H9 (cell line): ENCODE data around the gene CORO1C. TPM values are rescaled to one million over a fixed set of nuclear protein-coding genes. Genes with fewer than 3 reads are reported as not detected.

Experiments used
- DNase-seq: peaks from one replicate; pipeline ENCODE4 v3.0.0-alpha.2; 2017
- H2AFZ ChIP-seq: one replicate; pipeline ENCODE4 v1.6.1; 2013; ENCODE audit warnings: mild to moderate bottlenecking, low read length, control low read depth, moderate library complexity
- H2AK5ac ChIP-seq: 2 replicates; pipeline ENCODE4 v1.6.1; 2013; ENCODE audit warnings: low read length, control low read depth, mixed read lengths; ENCODE audit not compliant: insufficient read length
- H2BK120ac ChIP-seq: one replicate; pipeline ENCODE4 v1.6.1; 2013; ENCODE audit warnings: low read depth, mild to moderate bottlenecking, low read length, control low read depth, inconsistent platforms; ENCODE audit not compliant: poor library complexity, severe bottlenecking
- H2BK12ac ChIP-seq: 2 replicates; pipeline ENCODE4 v1.6.1; 2013; ENCODE audit warnings: low read length, control low read depth, mixed read lengths, low read depth; ENCODE audit not compliant: insufficient read length
- H2BK15ac ChIP-seq: 2 replicates; pipeline ENCODE4 v1.6.1; 2013; ENCODE audit warnings: low read depth, low read length, control low read depth
- H2BK20ac ChIP-seq: one replicate; pipeline ENCODE4 v1.6.1; 2013; ENCODE audit warnings: low read depth, mild to moderate bottlenecking, low read length, control low read depth, inconsistent platforms; ENCODE audit not compliant: poor library complexity, severe bottlenecking
- H2BK5ac ChIP-seq: 2 replicates; pipeline ENCODE4 v1.6.1; 2013; ENCODE audit warnings: low read length, control low read depth, mixed read lengths; ENCODE audit not compliant: insufficient read length
- H3K14ac ChIP-seq: 2 replicates; pipeline ENCODE4 v1.6.1; 2013; ENCODE audit warnings: low read length, control low read depth; ENCODE audit not compliant: insufficient read depth
- H3K18ac ChIP-seq: 2 replicates; pipeline ENCODE4 v1.6.1; 2013; ENCODE audit warnings: low read depth, mild to moderate bottlenecking, mixed read lengths, low read length, control low read depth; ENCODE audit not compliant: insufficient read length
- H3K23ac ChIP-seq: 2 replicates; pipeline ENCODE4 v1.6.1; 2013; ENCODE audit warnings: low read length, control low read depth, mixed read lengths, low read depth; ENCODE audit not compliant: insufficient read length
- H3K23me2 ChIP-seq: 2 replicates; pipeline ENCODE4 v1.6.1; 2013; ENCODE audit warnings: low read depth, mild to moderate bottlenecking, mixed read lengths, low read length, control low read depth; ENCODE audit not compliant: insufficient read length, poor library complexity, severe bottlenecking
- H3K27ac ChIP-seq: 2 replicates; pipeline ENCODE4 v1.5.1; 2013; ENCODE audit warnings: low read length, control low read depth, mixed read lengths, low read depth; ENCODE audit not compliant: insufficient read length
- H3K27me3 ChIP-seq: 2 replicates; pipeline ENCODE4 v1.6.1; 2013; ENCODE audit warnings: low read length, control low read depth, inconsistent platforms; ENCODE audit not compliant: insufficient read depth
- H3K4ac ChIP-seq: 2 replicates; pipeline ENCODE4 v1.6.1; 2013; ENCODE audit warnings: low read depth, mild to moderate bottlenecking, control low read depth, inconsistent platforms, low read length, moderate library complexity
- H3K4me1 ChIP-seq: 2 replicates; pipeline ENCODE4 v1.6.1; 2013; ENCODE audit warnings: low read length, control low read depth, inconsistent platforms; ENCODE audit not compliant: insufficient read depth
- H3K4me2 ChIP-seq: 2 replicates; pipeline ENCODE4 v1.6.1; 2013; ENCODE audit warnings: low read length, control low read depth, mixed read lengths; ENCODE audit not compliant: insufficient read length, insufficient read depth
- H3K56ac ChIP-seq: 2 replicates; pipeline ENCODE4 v1.6.1; 2013; ENCODE audit warnings: low read depth, mild to moderate bottlenecking, mixed read lengths, low read length, control low read depth; ENCODE audit not compliant: insufficient read length
- H3K79me1 ChIP-seq: 2 replicates; pipeline ENCODE4 v1.6.1; 2013; ENCODE audit warnings: low read depth, mild to moderate bottlenecking, moderate library complexity, low read length, control low read depth, inconsistent platforms; ENCODE audit not compliant: insufficient read depth, poor library complexity, severe bottlenecking
- H3K79me2 ChIP-seq: 2 replicates; pipeline ENCODE4 v1.6.1; 2013; ENCODE audit warnings: low read length, control low read depth, inconsistent platforms; ENCODE audit not compliant: insufficient read depth
- H3K9ac ChIP-seq: 2 replicates; pipeline ENCODE4 v1.6.1; 2013; ENCODE audit warnings: low read length, control low read depth, mixed read lengths; ENCODE audit not compliant: insufficient read length; ENCODE audit errors: extremely low read depth
- H3K9me3 ChIP-seq: one replicate; pipeline ENCODE4 v1.6.1; 2013; ENCODE audit warnings: low read depth, low read length, inconsistent platforms; ENCODE audit not compliant: control insufficient read depth
- H3T11ph ChIP-seq: one replicate; pipeline ENCODE4 v1.6.1; 2013; ENCODE audit warnings: mild to moderate bottlenecking, low read length, control low read depth, inconsistent platforms
- H4K20me1 ChIP-seq: one replicate; pipeline ENCODE4 v1.6.1; 2013; ENCODE audit not compliant: control insufficient read depth, insufficient read length, insufficient read depth
- H4K5ac ChIP-seq: 2 replicates; pipeline ENCODE4 v1.6.1; 2013; ENCODE audit warnings: low read depth, mild to moderate bottlenecking, mixed read lengths, low read length, control low read depth; ENCODE audit not compliant: insufficient read length
- H4K8ac ChIP-seq: replicated peaks from 2 replicates; pipeline ENCODE4 v1.6.1; 2013; ENCODE audit warnings: low read length, control low read depth, mixed read lengths, low read depth; ENCODE audit not compliant: insufficient read length
- H4K91ac ChIP-seq: 2 replicates; pipeline ENCODE4 v1.6.1; 2013; ENCODE audit warnings: low read depth, mild to moderate bottlenecking, moderate library complexity, mixed read lengths, low read length, control low read depth; ENCODE audit not compliant: insufficient read length
- H3K27ac Mint-ChIP-seq, 3 experiments: 2 replicates in 2 of 3; 3 replicates in 1 of 3; pipeline ENCODE4 v1.8.0; 2020 to 2021; ENCODE audit warnings: mixed read lengths in 3 of 3, mild to moderate bottlenecking in 1 of 3, moderate library complexity in 1 of 3
- H3K27me3 Mint-ChIP-seq: 2 replicates; pipeline ENCODE4 v1.8.0; 2021; ENCODE audit warnings: low read depth, mild to moderate bottlenecking, moderate library complexity, mixed read lengths
- H3K36me3 Mint-ChIP-seq, 3 experiments: 2 replicates in 2 of 3; 3 replicates in 1 of 3; pipeline ENCODE4 v1.8.0; 2020 to 2021; ENCODE audit warnings: low read depth in 3 of 3, mixed read lengths in 3 of 3; ENCODE audit not compliant: insufficient read depth in 1 of 3
- H3K4me1 Mint-ChIP-seq, 2 experiments: 2 replicates each; pipeline ENCODE4 v1.8.0; 2020; ENCODE audit warnings: mixed read lengths in 2 of 2
- H3K4me3 Mint-ChIP-seq, 2 experiments: 2 replicates in 1 of 2; 3 replicates in 1 of 2; pipeline ENCODE4 v1.8.0; 2020 to 2021; ENCODE audit warnings: mild to moderate bottlenecking in 2 of 2, mixed read lengths in 2 of 2, moderate library complexity in 1 of 2
- H3K9me3 Mint-ChIP-seq, 2 experiments: 2 replicates in 1 of 2; 3 replicates in 1 of 2; pipeline ENCODE4 v1.8.0; 2020; ENCODE audit warnings: mild to moderate bottlenecking in 2 of 2, mixed read lengths in 2 of 2, moderate library complexity in 1 of 2
- WGBS: extraction: QIAGEN DNeasy Blood & Tissue Kit; methylation state at CpG from one replicate; pipeline ENCODE4 v1.1.7; 2013; ENCODE audit warnings: missing lambda C conversion rate, low lambda C conversion rate, mixed read lengths; ENCODE audit not compliant: insufficient read length; ENCODE audit errors: extremely low coverage; 5-methylcytosine and 5-hydroxymethylcytosine counted together
- total RNA-seq: library from RNA; stranded (reverse); gene quantifications from 2 replicates; pipeline ENCODE4 v1.2.1, GENCODE V29; 2021
- TF ChIP-seq, protein P1 (sequence below): fragments of 200-600 bp; sonication (generic); conservative IDR thresholded peaks from 3 replicates; pipeline ENCODE4 v1.8.0; 2021; ENCODE audit warnings: antibody characterized with exemption, mild to moderate bottlenecking

Gene CORO1C
- total RNA-seq, 1 experiment from 2014 or later: 154 TPM

DNA sequence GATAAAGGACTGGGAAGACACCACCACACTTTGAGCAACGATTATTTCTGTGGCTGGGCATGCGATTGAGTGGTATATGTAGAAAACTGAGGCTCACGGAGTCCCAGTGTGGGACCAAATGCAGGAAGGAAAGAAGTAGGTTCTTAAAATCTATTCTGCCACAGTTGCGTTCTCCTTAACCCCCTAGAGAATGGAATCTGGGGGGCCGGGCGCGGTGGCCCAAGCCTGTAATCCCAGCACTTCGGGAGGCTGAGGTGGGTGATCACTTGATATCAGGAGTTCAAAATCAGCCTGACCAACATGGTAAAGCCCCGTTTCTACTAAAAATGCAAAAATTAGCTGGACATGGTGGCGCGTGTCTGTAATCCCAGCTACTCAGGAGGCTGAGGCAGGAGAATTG is 29.9 kb upstream of the CORO1C start:
- no peak overlapping the region for H3K14ac ChIP-seq
- H2BK120ac ChIP-seq: no peak overlapping the region
- H3T11ph ChIP-seq: no peak overlapping the region
- H2AK5ac ChIP-seq: no peak overlapping the region
- Mint-ChIP-seq H3K27ac (no peak overlapping the region), H3K4me3 (no peak overlapping the region), H3K9me3 (no peaks in the 10 kb centered on the region), H3K36me3 (no peaks in the 10 kb centered on the region), H3K27me3 (no peaks in the 10 kb centered on the region), H3K4me1 (peaks cover 6% of the 10 kb centered on the region in 2 experiments; a peak in 3 of 4 replicates)
- H2BK15ac ChIP-seq: no peak overlapping the region
- no peak for DNase-seq
- no peak overlapping the region for H3K4me2 ChIP-seq
- no peak overlapping the region for H3K23ac ChIP-seq
- no peaks in the 10 kb centered on the region for H3K79me1 ChIP-seq
- H4K91ac ChIP-seq: no peak overlapping the region
- H2BK5ac ChIP-seq: no peak overlapping the region
- no peak overlapping the region for H3K4ac ChIP-seq
- no peak overlapping the region for H4K5ac ChIP-seq
- no peak overlapping the region for H3K9ac ChIP-seq
- no CpG with 5 or more reads among the region's 11 CpGs for WGBS
- H3K4me1 ChIP-seq: no peaks in the 10 kb centered on the region
- no peaks in the 10 kb centered on the region for H4K20me1 ChIP-seq
- no peak overlapping the region for H2BK12ac ChIP-seq
- H3K23me2 ChIP-seq: no peaks in the 10 kb centered on the region
- H3K9me3 ChIP-seq: no peaks in the 10 kb centered on the region
- no peak overlapping the region for H2BK20ac ChIP-seq
- H4K8ac ChIP-seq: no peak overlapping the region
- TF ChIP-seq, protein P1, sequence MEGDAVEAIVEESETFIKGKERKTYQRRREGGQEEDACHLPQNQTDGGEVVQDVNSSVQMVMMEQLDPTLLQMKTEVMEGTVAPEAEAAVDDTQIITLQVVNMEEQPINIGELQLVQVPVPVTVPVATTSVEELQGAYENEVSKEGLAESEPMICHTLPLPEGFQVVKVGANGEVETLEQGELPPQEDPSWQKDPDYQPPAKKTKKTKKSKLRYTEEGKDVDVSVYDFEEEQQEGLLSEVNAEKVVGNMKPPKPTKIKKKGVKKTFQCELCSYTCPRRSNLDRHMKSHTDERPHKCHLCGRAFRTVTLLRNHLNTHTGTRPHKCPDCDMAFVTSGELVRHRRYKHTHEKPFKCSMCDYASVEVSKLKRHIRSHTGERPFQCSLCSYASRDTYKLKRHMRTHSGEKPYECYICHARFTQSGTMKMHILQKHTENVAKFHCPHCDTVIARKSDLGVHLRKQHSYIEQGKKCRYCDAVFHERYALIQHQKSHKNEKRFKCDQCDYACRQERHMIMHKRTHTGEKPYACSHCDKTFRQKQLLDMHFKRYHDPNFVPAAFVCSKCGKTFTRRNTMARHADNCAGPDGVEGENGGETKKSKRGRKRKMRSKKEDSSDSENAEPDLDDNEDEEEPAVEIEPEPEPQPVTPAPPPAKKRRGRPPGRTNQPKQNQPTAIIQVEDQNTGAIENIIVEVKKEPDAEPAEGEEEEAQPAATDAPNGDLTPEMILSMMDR: no peak
- no peak overlapping the region for H2AFZ ChIP-seq
- no peaks in the 10 kb centered on the region for H3K27me3 ChIP-seq
- H3K18ac ChIP-seq: no peak overlapping the region
- H3K79me2 ChIP-seq: no peaks in the 10 kb centered on the region
- no peak overlapping the region for H3K56ac ChIP-seq
- H3K27ac ChIP-seq: no peak overlapping the region
